GM18519 (cell line): ENCODE measurements around the gene ZG16B.

Experiments
- ATAC-seq: cut with Tn5 transposase; IDR thresholded peaks from one replicate; pipeline ENCODE4 v1.9.1; 2021; ENCODE audit warnings: mild to moderate bottlenecking, moderate library complexity; ENCODE audit not compliant: unreplicated experiment, low FRiP score

The ZG16B gene

DNA sequence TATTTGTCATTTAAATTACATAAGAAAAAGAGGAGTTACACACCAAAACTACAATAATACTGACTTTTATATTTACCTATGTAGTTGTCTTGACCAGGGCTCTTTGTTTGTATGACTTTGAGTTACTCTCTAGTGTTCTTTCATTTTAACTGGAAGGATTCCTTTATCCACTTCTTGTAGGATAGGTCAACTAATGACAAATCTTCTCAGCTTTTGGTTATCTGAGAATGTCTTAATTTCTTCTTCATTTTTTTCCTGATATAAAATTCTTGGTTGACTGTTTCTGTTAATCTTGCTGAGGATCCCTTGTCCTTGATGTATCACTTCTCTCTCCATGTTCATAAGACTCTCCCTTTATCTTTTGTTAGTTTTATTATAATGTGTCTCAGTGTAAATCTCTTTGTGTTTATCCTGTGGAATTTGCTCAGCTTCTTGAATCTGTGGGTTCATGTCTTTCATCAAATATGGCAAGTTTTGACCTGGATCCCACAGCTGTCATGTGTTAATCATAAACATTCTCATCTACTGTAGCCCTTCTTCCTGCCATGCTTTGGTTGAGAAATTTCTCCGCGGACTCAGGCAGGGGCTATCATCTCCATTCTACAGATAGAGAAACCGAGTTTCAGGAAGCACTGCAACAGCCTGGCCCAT is 26.4 kb upstream of the ZG16B start:
- no peak for ATAC-seq

DNA sequence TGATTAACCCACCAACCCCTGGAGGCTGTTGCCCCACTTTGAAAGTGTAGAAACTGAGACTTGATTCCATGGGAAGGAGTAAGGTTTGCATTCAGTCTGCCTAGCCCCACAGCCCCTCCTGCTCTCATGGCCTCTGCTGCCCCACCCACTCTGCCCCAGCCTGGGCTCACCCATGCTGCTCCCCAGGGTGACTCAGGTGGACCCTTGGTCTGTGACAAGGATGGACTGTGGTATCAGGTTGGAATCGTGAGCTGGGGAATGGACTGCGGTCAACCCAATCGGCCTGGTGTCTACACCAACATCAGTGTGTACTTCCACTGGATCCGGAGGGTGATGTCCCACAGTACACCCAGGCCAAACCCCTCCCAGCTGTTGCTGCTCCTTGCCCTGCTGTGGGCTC is 25.4 kb upstream of the ZG16B start:
- no peak for ATAC-seq

DNA sequence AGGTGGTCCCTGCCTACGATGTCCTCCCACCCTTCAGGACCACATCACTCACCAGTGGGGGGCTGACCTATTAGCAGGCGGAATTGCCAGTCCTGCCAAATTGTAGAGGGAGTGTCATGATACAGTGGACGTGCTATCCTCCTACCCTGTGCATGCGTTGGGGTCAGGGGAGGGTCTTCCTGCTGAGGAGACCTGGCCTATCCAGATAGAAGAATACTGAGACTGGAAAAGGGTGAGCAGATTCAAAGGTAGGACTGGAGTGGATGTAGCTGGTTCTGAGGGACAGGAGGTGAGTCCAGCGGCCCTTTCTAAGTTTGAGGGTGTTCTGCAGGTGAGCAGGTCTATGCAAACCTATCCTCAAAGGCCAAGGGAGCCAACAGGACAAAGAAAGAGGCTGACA is 23.8 kb upstream of the ZG16B start:
- ATAC-seq: no peak

DNA sequence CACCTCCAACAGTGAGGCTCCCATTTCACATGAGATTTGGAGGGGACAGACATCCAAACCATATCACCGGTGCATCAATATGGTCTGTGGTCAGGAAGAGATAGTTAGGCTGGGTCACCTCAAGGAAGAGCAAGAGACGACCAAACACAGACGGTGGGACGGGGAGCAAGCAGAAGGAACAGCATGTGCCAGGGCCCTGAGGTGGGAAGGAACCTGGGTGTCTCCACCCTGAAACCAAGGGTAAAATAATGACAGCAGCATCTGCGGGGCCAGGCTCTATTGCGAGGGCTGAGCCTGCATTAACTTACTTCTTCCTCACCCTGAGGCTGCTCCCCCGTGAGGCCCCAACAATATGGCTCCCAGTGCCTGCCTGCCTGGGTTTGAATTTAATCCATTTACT is 21.9 kb upstream of the ZG16B start:
- ATAC-seq: no peak

DNA sequence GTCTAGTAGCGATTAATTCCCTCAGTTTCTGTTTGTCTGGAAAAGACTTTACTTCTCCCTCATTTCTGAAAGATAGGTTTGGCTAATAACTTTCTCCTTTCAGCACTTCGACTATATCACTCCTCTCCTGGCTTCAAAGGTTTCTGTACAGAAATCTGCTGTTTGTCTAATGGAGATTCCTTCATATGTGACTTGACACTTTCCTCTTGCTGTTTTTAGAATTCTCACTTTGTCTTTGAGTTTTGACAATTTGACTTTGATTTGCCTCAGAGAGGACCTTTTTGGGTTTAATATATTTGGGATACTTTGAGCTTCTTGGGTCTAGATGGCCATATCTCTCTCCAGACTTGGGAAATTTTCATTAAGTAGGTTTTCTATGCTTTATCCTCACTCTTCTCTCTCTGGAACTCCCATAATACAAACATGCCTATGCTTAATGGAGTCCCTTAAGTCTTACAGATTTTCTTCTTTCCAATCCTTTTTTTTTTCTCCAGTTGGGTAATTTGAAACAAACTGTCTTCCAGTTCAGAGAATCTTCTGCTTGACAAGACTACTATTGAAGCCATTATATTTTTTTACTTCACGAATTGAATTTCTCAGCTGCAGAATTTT is 20.8 kb upstream of the ZG16B start:
- ATAC-seq: no peak

DNA sequence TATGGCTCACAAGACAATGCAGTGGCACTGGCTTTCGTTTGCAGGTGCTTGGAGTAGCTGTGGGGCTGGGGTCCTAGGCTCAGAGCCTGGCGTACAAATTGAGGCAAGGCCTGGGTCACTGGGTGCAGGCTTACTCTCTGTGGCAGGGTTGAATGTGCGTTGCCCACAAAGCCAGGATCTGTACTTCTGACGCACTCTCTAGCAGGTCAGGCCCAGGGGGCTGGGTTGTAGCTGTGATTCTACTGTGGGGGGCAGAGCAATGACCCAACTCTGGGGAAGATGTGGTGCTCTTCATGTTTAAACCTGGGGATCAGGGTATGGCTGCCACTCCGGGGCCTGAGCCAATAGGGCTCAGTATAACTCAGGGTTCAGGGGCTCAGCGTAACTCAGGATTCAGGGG is 19.5 kb upstream of the ZG16B start:
- no peak for ATAC-seq

DNA sequence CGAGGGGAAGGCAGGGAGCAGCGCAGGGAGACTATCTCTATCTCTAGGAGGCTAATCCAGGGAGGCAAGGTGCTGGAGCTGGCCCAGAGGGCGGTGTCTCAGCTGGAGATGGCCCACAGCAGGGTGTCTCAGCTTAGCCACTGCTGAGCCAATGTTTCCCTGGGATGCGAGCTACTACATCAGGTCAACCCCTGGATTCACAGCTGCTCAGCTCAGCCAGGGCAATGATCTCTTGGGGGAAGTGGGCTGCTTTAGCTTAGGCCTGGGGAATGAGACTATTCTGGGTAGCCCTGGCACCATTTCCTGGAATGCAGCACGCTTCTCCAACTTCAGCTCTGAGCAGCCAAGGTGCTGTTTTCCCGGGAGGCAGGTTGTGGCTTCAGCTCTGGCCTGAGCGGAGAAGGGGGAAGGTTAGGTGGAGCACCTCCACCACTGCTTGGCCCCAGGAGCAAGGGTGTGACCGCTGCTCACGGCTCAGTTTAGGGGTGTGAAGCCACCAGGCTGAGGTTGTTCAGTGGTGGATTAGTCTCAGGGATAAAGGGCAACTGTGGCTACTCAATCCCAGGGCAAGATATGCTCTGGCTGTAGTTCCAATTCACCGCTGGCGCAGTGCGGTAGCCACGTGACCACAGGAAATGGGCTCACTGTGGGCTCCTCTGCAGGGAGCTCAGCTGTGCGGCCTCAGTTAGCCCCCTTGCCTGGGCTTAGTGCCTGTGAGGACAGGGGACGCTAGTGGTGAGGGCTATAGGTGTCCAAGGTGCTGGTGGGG is 18.2 kb upstream of the ZG16B start:
- no peak for ATAC-seq

DNA sequence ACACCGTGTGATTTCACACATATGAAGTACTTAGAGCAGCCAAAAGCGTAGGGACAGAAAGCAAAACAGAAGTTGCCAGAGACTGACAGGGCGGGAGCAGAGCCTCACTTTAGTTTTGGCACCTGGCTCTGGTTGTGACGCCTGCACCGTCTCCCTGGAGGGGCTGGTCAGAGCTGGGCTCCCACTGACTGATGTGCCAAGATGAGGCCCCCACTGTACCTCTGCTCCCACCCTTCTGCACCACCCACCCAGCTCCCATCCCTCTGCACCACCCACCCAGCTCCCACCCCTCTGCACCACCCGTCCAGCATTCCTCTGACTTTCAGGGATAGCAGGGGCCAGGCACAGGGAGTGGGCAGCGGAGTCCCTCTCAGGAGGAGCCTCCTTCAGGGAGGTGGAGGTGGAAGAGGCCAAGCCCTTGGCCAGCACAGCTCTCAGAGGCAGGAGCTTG is 16.3 kb upstream of the ZG16B start:
- ATAC-seq: no peak

DNA sequence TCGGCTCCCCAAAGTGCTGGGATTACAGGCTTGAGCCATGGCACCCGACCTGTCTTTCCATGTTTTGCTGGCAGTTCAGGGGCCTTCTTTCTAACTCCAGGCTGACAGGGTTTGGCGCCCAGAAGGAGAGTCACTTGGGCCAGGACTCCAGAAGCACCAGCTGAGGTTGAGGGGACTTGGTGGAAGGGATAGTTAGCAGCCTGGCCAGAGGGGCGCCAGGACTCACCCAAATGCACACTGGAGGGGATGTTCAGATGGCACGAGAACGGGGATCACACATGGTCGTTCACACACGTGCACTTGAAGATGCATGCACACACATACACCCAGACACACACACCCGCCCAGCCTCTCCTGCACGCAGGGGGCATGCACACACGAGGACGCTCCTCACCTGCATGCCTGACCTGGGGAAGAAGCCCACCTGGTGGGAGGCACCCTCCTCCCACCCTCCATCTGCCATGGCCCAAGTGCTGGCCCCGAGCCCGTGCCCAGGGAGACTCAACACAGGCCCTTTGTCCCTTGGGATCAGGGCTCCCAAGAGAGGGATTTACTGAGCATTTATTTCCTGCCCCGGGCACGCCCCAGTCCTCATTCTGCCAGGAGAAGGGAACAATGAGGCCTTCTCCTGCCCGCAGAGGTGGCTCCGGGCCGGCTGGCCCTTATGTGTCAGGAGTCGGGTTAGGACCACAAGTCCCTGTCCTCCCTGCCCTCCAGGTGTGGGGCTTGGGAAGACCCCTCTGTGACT is 15.4 kb upstream of the ZG16B start:
- ATAC-seq: no peak

DNA sequence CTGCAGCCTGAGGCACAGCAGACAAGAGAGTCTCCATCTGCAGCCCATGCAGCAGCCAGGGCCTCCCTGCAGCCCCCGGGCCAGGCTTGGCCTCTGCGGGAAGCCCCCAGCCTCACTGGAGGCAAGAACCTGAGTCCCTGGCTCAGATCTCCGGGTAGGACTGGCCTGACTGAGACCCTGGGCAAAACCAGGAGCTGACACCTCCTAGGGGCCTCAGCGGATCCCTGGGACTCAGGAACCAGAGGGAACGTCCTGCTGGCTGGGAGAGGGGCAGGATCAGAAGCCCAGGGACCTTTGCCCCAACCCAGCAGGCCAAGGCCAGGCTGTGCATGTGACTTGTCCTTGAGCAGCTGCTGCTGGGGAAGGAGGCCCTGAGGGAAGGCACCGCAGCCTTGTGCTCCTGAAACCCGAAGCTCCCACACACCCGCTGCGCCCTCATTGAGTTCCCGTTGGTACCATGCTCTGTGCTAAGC is 14.8 kb upstream of the ZG16B start:
- ATAC-seq: no peak

DNA sequence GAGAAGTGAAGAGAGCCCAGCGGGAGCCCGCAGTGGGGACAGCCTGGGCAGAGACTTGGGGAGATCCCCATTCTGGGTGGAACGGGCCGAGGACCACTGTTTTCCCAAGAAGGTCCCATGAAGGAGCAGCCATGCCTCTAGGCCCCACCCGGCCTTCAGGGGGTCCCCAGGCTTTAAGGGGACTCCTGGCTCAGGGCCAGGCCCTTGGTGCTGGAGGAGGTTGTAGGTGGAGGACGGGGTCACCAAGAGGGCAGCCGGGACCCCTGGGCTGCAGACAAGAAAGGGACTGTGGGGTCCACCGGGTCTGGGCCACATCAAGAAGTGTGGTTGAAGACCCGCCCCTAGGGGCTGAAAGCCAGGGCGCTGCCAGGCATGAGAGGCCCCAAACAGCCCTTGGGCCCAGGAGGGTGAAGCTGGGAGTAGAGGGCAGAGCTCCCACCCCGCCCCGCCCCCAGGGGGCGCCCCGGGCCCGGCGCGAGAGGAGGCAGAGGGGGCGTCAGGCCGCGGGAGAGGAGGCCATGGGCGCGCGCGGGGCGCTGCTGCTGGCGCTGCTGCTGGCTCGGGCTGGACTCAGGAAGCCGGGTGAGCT is 13.3 kb upstream of the ZG16B start, which contains the start of gene PRSS21:
Gene PRSS21, plus strand, starts transcription at position 487 of the 589 bp plus-strand sequence. Its CDS starts 32 bp downstream, at position 519.
- ATAC-seq: no peak

DNA sequence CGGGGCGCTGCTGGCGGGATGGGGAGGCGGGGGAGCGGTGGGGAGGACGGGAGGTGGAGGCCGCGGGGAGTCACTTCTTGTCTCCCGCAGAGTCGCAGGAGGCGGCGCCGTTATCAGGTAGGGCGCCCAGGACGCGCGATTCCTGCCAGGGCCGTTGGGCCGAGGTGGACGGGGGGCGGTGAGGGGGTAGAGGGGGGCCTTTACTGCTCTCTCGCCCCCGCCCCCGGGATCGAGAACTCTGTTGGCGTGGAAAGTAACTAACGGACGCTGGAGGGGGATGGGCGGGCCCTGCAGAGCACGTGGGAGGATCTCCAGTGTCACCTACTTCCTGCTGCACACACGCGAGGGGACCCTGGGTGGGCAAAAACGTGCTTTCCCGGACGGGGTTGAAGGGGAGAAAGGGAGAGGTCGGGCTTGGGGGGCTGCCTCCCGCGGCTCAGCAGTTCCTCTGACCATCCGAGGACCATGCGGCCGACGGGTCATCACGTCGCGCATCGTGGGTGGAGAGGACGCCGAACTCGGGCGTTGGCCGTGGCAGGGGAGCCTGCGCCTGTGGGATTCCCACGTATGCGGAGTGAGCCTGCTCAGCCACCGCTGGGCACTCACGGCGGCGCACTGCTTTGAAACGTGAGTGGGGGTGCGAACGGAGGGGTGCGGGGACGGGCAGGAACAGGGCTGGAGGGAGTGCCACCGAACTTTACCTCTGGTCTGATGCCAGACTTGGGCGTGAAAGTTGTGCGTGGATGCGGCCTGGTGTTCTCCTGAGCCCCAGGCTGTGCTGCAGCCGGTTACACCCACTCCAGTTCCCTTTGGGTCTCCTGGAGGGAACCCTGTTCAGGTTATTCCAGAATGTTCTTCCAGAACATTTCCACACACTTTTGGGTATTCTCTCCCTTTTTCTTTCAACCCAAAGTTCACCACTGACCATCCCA is 12.5 kb upstream of the ZG16B start:
- no peak for ATAC-seq

DNA sequence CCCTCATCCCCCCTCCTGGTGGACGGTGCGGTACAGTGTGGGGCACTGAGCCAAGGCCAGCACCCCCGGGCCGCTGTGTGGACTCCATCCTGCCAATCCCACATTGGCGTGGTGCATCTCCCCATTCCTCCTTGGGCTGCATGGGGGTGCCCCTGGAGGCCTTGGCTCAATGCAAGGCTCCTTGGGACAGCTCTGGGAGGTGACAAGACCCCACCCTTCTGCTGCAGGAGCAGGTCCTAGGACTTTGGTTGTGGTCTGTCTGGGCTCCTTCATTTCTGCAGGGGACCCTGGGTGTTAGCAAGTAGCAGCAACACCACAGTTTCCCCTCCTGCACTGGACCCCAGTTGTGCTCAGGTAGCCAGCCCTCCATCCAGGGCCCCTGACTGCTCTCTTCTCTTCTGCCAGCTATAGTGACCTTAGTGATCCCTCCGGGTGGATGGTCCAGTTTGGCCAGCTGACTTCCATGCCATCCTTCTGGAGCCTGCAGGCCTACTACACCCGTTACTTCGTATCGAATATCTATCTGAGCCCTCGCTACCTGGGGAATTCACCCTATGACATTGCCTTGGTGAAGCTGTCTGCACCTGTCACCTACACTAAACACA is 11.7 kb upstream of the ZG16B start:
- ATAC-seq: no peak

DNA sequence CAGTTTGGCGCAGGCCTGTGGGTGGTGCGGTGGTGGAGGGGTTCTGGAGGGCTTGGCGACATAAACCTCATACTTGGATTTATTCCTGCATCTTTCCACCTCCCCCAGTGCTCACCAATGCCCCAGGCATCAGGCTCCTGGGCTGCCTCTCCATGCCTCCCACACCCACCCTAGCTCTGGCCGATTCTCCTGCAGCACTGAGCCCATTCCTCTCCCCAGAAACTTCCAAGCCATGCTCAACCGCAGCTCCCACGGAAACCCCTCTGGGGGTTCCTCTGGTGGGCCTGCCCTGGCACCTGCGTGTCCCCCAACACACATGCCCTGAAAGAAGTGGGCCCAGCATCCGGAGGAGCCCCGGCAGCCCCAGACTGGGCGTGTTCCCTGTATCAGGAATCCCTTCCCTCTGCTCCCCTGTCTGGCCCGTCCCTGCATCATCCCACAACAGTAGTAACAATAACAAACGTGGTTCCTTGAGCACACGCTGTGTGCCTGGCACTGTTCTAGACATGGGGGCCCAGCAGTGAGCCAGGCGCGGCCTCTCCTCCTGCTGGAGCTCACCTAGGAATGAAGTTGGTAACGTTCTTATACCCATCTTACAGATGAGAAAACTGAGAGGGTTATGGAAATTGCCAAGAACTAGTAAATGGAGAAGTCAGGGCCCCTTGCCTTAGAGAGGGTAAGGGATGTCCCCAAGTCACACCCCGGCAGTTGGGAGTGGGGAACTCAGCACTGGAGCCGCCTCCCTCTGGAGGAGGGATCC is 10.7 kb upstream of the ZG16B start:
- no peak for ATAC-seq

DNA sequence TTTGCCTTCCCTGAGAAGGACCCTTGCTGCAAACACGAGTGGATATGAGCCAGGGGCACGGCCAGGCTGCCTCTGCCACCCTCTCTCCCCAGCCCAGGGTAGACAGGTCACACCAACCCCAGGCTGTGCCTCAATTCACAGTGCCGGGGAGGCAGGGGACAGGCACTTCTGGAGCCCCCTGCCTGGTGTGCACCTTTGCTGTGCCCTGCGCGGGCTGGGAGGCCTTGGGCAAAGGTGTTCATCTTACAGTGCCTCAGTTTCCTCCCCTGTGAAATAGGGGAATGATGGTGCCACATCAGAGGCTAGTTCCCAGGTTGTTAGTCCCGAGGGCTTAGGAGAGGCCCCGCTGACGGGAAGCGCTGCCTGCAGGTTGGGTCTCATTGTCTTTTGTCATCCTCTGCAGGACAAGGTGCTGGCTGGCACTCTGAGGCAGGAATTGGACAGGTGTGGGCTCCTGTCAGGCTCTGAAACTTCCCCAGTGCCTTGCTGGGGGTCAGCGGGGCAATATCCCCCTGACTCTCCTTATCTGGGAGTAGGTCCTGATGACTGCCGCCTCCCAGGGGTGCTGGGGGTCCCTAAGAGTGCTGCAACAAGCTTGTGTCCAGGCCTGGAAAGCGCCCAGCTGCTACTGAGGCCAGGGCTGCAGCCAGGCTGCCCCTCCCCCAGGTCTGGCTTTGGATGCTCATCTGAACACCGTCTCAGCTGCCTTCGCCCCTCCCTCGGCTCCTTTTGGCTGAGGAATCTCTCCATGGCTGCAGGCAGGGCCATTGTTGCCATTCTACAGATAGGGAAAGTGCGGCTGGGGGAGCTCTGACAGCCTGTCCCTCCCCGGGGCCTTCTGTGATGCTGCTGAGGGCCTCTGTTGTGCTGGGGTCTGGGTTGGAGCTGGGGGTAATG is 9.9 kb upstream of the ZG16B start:
- no peak for ATAC-seq

DNA sequence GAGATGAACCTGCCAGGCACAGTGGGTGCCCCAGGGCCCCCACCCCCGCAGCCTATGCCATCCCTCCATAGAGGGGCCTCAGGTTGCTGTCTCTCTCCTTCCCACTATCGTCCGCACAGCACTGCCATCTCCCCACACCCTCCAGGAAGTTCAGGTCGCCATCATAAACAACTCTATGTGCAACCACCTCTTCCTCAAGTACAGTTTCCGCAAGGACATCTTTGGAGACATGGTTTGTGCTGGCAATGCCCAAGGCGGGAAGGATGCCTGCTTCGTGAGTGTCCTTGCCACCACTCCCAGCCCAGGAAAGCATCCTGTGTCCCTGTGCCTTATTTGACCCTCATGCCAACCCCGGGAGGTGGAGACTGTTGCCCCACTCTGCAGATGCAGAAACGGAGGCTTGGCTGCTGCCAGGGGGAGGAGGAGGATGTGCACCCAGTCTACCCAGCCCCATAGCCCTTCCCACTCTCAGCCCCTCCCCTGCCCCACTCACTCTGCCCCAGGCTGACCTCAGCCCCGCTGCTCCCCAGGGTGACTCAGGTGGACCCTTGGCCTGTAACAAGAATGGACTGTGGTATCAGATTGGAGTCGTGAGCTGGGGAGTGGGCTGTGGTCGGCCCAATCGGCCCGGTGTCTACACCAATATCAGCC is 9.1 kb upstream of the ZG16B start:
- no peak for ATAC-seq
